Liver (tissue), 9 donors: ENCODE data around the gene FANCL. TPM values are rescaled to one million over a fixed set of nuclear protein-coding genes. Genes with fewer than 3 reads are reported as not detected.

Experiments
- DNase-seq: peaks from one replicate; pipeline ENCODE4 v3.0.0-alpha.2; 2017; ENCODE audit warnings: low spot score
- H3K27ac ChIP-seq, 2 donors: one replicate each; pipeline ENCODE4 v1.7.0; 2013; ENCODE audit warnings: inconsistent platforms in 2 of 2, low read length in 2 of 2, control low read depth in 1 of 2, low read depth in 1 of 2, mild to moderate bottlenecking in 1 of 2
- H3K27me3 ChIP-seq, 4 donors: one replicate each; pipeline versions ENCODE4 v1.6.1 to v1.7.0; 2013; ENCODE audit warnings: low read length in 3 of 4, inconsistent platforms in 1 of 4, mild to moderate bottlenecking in 1 of 4, moderate library complexity in 1 of 4; ENCODE audit not compliant: control insufficient read depth in 4 of 4, insufficient read depth in 4 of 4
- H3K36me3 ChIP-seq, 4 donors: one replicate each; pipeline versions ENCODE4 v1.6.1 to v1.7.0; 2013; ENCODE audit warnings: low read length in 3 of 4, mild to moderate bottlenecking in 3 of 4, low read depth in 1 of 4, moderate library complexity in 1 of 4; ENCODE audit not compliant: control insufficient read depth in 4 of 4, insufficient read depth in 3 of 4
- H3K4me1 ChIP-seq, 4 donors: one replicate each; pipeline versions ENCODE4 v1.6.1 to v1.7.0; 2013; ENCODE audit warnings: low read length in 3 of 4, mild to moderate bottlenecking in 3 of 4, moderate library complexity in 1 of 4; ENCODE audit not compliant: control insufficient read depth in 4 of 4, insufficient read depth in 4 of 4
- H3K4me3 ChIP-seq, 3 donors: one replicate each; pipeline versions ENCODE4 v1.6.1 to v1.7.0; 2013; ENCODE audit warnings: low read length in 3 of 3, control low read depth in 1 of 3, low read depth in 1 of 3, mild to moderate bottlenecking in 1 of 3
- H3K9ac ChIP-seq, 2 donors: one replicate each; pipeline ENCODE4 v1.7.0; 2013; ENCODE audit warnings: low read length in 2 of 2, mild to moderate bottlenecking in 2 of 2, moderate library complexity in 2 of 2, control low read depth in 1 of 2, low read depth in 1 of 2
- H3K9me3 ChIP-seq, 4 donors: one replicate each; pipeline versions ENCODE4 v1.6.1 to v1.7.0; 2013; ENCODE audit warnings: low read length in 3 of 4; ENCODE audit not compliant: control insufficient read depth in 4 of 4
- FOXA1 ChIP-seq: IDR thresholded peaks from 2 replicates; pipeline ENCODE4 v1.6.1; 2016; ENCODE audit warnings: antibody characterized with exemption
- FOXA2 ChIP-seq: IDR thresholded peaks from 2 replicates; pipeline ENCODE4 v1.6.1; 2016; ENCODE audit warnings: antibody characterized with exemption
- HNF4G ChIP-seq: IDR thresholded peaks from 2 replicates; pipeline ENCODE4 v1.6.1; 2016; ENCODE audit warnings: antibody characterized with exemption
- JUND ChIP-seq, 2 donors: IDR thresholded peaks; 2 replicates each; pipeline ENCODE4 v1.6.1; 2016; ENCODE audit warnings: antibody characterized with exemption in 2 of 2
- NR2F2 ChIP-seq: IDR thresholded peaks from 2 replicates; pipeline ENCODE4 v1.6.1; 2016; ENCODE audit warnings: antibody characterized with exemption
- RAD21 ChIP-seq, 2 donors: IDR thresholded peaks; 2 replicates each; pipeline ENCODE4 v1.6.1; 2016; ENCODE audit warnings: antibody characterized with exemption in 2 of 2, mild to moderate bottlenecking in 2 of 2
- REST ChIP-seq: IDR thresholded peaks from 2 replicates; pipeline ENCODE4 v1.6.1; 2016; ENCODE audit warnings: antibody characterized with exemption, mild to moderate bottlenecking
- RXRA ChIP-seq, 2 donors: IDR thresholded peaks; 2 replicates each; pipeline ENCODE4 v1.6.1; 2017 to 2018; ENCODE audit warnings: antibody characterized with exemption in 2 of 2, mild to moderate bottlenecking in 1 of 2
- SP1 ChIP-seq: IDR thresholded peaks from 2 replicates; pipeline ENCODE4 v1.6.1; 2018; ENCODE audit warnings: antibody characterized with exemption, mild to moderate bottlenecking
- TAF1 ChIP-seq: conservative IDR thresholded peaks from 2 replicates; pipeline ENCODE4 v1.6.1; 2016; ENCODE audit warnings: antibody characterized with exemption, mild to moderate bottlenecking
- YY1 ChIP-seq: IDR thresholded peaks from 2 replicates; pipeline ENCODE4 v1.6.1; 2016; ENCODE audit warnings: antibody characterized with exemption, mild to moderate bottlenecking
- WGBS: extraction: QIAGEN DNeasy Blood & Tissue Kit; methylation state at CpG from one replicate; pipeline ENCODE4 v1.1.7; 2013; 5-methylcytosine and 5-hydroxymethylcytosine counted together
- polyA plus RNA-seq, 2 donors: library from polyadenylated mRNA; stranded (reverse) in 1 of 2; unstranded in 1 of 2; fragments of 200-250 nt in 1 of 2; fragments of >200 nt in 1 of 2; fragmentation: Nextera tagmentation in 1 of 2; extraction: Ambion mirVana in 1 of 2; gene quantifications; one replicate each; pipeline versions ENCODE4 v1.2.1 to v1.2.3, GENCODE V29; 2013 to 2015
- total RNA-seq, 2 donors: library from RNA; depleted of rRNA; stranded (reverse); fragments of >200 nt; gene quantifications; one replicate each; pipeline ENCODE4 v1.2.3, GENCODE V29; 2014
- TF ChIP-seq, protein P1 (sequence below): IDR thresholded peaks from 2 replicates; pipeline ENCODE4 v1.6.1; 2016; ENCODE audit warnings: antibody characterized with exemption
- TF ChIP-seq, protein P2 (sequence below): IDR thresholded peaks from 2 replicates; pipeline ENCODE4 v1.6.1; 2016; ENCODE audit warnings: antibody characterized with exemption
- donor health status: healthy.
- donor health status: healthy.
- donor health status: healthy.
- donor health status: healthy.
- donor health status: healthy.

FANCL gene
- total and polyA plus RNA-seq, 4 donors = 4.2 to 26.1 (median 16.4) TPM

- TF ChIP-seq FOXA1 (no peak), RXRA (IDR thresholded peaks at IDR 0.05) (no peak), JUND (IDR thresholded peaks at IDR 0.05) (no peak), REST (no peak), SP1 (no peak), YY1 (no peak), FOXA2 (no peak), TAF1 (no peak), HNF4G (no peak), RAD21 (IDR thresholded peaks at IDR 0.05) (no peak), NR2F2 (no peak)
- TF ChIP-seq, protein P1, sequence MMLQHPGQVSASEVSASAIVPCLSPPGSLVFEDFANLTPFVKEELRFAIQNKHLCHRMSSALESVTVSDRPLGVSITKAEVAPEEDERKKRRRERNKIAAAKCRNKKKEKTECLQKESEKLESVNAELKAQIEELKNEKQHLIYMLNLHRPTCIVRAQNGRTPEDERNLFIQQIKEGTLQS = no peak
- TF ChIP-seq, protein P2, sequence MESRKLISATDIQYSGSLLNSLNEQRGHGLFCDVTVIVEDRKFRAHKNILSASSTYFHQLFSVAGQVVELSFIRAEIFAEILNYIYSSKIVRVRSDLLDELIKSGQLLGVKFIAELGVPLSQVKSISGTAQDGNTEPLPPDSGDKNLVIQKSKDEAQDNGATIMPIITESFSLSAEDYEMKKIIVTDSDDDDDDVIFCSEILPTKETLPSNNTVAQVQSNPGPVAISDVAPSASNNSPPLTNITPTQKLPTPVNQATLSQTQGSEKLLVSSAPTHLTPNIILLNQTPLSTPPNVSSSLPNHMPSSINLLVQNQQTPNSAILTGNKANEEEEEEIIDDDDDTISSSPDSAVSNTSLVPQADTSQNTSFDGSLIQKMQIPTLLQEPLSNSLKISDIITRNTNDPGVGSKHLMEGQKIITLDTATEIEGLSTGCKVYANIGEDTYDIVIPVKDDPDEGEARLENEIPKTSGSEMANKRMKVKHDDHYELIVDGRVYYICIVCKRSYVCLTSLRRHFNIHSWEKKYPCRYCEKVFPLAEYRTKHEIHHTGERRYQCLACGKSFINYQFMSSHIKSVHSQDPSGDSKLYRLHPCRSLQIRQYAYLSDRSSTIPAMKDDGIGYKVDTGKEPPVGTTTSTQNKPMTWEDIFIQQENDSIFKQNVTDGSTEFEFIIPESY = no peak
- Histone ChIP-seq H3K27me3 (no peaks in the 10 kb centered on the region), H3K27ac (no peak overlapping the region), H3K36me3 (peaks cover 0 to 31% (median 24%) of the 10 kb centered on the region in 4 donors), H3K4me3 (no peak overlapping the region), H3K9me3 (no peaks in the 10 kb centered on the region), H3K4me1 (no peaks in the 10 kb centered on the region), H3K9ac (no peak overlapping the region)
- DNase-seq = no peak
- 88% methylated on average over 4 of the region's 4 CpGs for WGBS
These were observed 82.6 kb downstream of the FANCL start for GRCh38 chr2:58158481-58158880.

- Histone ChIP-seq H3K4me3 (no peak overlapping the region), H3K9me3 (no peaks in the 10 kb centered on the region), H3K27me3 (no peaks in the 10 kb centered on the region), H3K27ac (no peak overlapping the region), H3K36me3 (peaks cover 0 to 30% (median 22%) of the 10 kb centered on the region in 4 donors), H3K9ac (no peak overlapping the region), H3K4me1 (no peaks in the 10 kb centered on the region)
- no peak for TF ChIP-seq SP1
- TF ChIP-seq RXRA (IDR thresholded peaks at IDR 0.05) = no peak
- TF ChIP-seq, protein P2 = no peak
- no peak for TF ChIP-seq FOXA1
- no peak for TF ChIP-seq YY1
- no peak for TF ChIP-seq RAD21 (IDR thresholded peaks at IDR 0.05)
- DNase-seq = no peak
These were observed 83.4 kb downstream of the FANCL start for GRCh38 chr2:58157754-58158153.
